ENCODE measurements around the gene SLC36A2.

DNA sequence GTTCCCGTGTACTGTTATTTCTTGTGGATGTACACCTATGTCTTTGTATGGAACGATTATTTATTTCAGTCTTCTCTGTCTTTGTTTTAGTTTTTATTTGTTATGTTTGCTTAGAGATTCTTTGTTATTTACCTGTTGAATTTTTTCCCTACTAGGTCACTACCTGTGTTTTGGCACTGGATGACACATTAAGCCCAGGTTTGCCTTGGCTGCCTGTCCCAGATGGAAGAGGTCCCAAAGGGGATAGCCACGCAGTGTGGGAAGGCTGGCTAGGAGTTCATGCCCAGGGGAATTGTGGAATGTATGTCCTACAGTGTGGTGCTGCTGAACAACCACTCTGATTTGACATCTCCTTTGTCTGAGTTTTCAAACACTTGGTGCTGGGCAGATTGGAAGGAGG is 15.6 kb upstream of the SLC36A2 start:
- TF ChIP-seq POLR2AphosphoS5 (IDR thresholded peaks at IDR 0.05; ENCODE audit: low read depth, low read length), result no peak
- no peak for TF ChIP-seq POLR2A (IDR thresholded peaks at IDR 0.05; ENCODE audit: low read depth, low read length)
- no peak for TF ChIP-seq TAF1 (IDR thresholded peaks at IDR 0.05; ENCODE audit: borderline replicate concordance, low read depth, low read length)
